Activated CD8-positive, alpha-beta memory T cell treated with anti-CD3 and anti-CD28 coated beads for 24 hours (primary cell): ENCODE data around the gene TENT4B.

Source experiments
- DNase-seq: peaks from one replicate; pipeline ENCODE4 v3.0.0-alpha.2; 2020

TENT4B gene

DNA sequence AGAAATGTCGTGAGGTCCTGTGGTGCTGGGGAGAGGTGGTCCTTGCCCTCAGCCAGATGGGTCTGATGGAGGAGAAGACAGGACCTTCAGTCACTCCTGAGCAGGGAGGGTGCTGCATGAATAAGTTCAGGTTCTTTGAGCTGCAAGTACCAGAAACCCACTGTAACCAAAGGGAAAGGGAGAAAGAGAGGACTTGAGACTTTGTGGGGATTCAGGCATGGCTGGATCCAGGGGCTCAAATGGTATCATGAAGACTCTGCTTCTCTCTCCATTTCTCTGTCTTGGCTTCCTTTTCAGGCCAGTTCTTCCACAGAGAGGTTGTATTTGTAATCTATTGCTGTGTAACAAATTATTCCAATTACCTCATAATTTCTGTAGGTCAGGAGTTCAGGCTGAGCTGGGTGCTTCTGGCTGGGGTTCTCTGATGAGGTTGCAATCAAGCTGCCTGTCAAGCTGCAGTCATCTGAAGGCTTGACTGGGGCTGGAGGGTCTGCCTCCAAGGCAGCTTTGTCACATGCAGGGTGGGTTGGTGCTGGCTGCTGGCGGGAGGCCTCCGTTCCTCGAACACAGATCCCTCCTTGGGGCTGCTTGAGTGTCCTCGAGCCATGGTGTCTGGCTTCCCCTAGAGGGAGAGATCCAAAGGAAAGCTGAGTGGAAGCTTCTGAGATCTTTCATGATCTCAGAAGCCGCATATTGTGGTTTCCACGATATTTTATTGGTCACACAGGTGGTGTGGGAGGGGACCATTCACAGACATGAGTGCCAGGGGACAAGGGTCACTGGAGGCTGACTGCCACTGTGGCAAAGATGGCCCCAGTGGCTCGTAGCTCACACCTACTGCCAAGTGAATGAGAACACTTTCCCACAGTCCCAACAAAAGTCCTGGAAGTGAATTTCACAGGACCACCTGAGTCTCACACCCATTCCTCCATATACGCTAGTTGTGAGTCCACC lies 107.4 kb downstream of the TENT4B start:
- no peak for DNase-seq

- no peak for DNase-seq
Measured at GRCh38 chr16:50261160-50261706, 108.1 kb downstream of the TENT4B start.

GRCh38 chr16:50261707-50262235 lies 108.7 kb downstream of the TENT4B start:
- DNase-seq, result no peak

DNA sequence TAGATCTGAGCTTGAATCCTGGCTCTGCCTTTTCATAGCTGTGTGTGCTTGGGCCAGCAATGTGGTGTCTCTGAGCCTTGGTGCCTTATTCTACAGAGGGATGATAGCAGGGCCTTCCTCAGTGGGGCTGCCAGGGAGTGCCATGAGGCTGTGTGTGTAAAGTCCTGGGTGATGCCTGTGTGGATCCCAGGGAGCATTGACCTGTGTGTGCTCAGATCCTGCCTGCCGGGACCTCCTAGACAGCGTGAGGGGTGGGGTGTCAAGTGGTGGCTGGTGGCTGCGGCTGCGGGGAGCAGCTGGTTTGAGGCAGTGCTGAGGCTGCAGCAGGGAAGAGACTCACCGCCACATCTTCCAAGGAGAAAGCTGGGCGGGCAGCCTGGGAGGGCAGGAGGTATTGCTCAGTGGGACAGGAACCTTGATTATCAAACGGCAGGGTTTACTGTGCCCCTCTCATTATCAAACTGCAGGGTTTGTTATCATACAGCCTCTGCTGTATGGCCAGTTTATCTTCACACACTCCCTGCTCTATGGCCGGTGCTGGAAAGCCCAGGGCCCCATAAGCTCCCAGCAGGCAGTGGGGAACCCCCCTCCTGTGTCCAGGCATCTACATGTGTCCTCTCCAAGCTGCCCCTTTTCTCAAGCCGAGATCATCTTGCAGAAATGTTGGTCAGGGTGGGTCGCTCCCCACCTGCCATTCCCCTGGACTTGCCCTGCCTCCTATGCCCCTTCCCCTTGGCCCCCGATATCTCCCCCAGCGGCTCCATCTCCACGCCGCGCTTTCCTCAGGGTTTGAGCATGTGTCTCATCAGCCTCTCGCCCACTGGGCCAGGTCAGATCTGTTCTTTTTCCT lies 110.2 kb downstream of the TENT4B start:
- no peak for DNase-seq

GRCh38 chr16:50263940-50264929 lies 111.1 kb downstream of the TENT4B start:
- DNase-seq, result no peak

GRCh38 chr16:50265260-50265659 lies 112.2 kb downstream of the TENT4B start:
- DNase-seq, result no peak

- no peak for DNase-seq
Measured at GRCh38 chr16:50265716-50266336, 112.7 kb downstream of the TENT4B start.

GRCh38 chr16:50266337-50267091 lies 113.4 kb downstream of the TENT4B start, which contains the start of gene ADCY7:
TSS of gene ADCY7 (plus strand) at chr16:50266551. CDS start at chr16:50288180, 21,629 bp downstream.
- peak; percentile 90 for DNase-seq

DNA sequence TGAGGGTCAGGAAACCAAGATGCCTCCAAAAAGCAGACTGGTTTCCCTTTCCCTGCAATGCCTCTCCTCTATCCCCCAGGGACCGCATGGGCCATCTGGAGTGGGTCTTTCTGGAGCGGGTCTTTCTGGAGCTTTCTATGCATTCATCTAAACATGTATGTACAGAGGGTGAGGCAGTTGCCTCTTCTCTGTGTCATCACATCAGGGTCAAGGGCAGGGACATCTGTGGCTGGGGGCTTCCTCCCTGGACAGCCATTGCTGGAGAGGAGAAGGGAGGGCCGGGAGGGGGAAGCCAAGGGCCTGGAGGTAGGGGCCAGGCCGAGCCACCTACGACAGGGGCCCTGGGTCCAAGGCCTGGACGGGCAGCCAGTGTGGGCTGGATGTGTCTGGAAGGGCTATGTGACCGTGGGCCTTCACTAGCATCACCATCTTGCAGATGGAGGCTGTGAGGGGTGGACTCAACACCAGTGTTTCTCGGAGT lies 114.1 kb downstream of the TENT4B start:
- peak; percentile 76 for DNase-seq

DNA sequence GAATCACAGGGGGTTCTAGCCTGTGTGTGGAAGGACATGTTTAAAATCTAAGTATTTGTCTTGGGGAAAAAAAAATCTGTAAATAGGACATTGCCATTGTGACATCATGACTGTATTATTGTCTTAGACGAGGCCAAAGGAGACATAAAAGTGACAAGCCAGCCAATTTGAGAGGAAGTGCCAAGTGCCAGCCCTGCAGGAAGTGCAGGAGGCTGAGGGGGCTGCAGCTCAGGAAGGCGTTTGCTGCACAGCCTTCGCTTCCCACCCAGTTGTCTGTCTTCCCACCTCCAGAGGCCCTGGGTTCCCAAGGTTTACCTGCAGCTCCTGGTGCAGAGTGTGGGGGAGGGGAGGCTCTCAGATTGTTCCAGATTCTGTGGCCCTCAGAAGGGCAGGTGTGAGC lies 114.5 kb downstream of the TENT4B start:
- peak; percentile 68 for DNase-seq

DNA sequence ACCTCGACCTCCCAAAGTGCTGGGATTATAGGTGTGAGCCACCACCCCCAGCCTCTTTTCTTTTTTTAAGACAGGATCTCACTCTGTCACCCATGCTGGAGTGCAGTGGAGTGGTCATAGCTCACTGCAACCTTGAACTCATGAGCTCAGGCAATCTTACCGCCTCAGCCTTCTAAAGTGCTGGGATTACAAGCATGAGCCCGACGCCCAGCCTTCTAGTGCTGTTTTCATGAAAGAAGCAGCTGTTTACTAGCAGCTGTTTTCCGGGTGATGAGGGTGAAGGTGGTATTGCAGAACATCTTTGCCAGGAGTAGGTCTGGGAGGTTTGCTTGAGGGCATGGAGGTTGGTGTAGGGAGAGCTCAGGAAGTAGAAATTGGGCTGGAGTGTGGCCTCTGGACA lies 115.2 kb downstream of the TENT4B start:
- DNase-seq, result no peak

- DNase-seq, result no peak
Measured at GRCh38 chr16:50269061-50269705, 116.1 kb downstream of the TENT4B start.

GRCh38 chr16:50269769-50270509 lies 116.8 kb downstream of the TENT4B start:
- DNase-seq, result no peak

- DNase-seq, result no peak
Measured at GRCh38 chr16:50270510-50271147, 117.5 kb downstream of the TENT4B start.

- no peak for DNase-seq
Measured at GRCh38 chr16:50271148-50272041, 118.3 kb downstream of the TENT4B start.

- DNase-seq, result no peak
Measured at GRCh38 chr16:50272111-50272571, 119.0 kb downstream of the TENT4B start.

DNA sequence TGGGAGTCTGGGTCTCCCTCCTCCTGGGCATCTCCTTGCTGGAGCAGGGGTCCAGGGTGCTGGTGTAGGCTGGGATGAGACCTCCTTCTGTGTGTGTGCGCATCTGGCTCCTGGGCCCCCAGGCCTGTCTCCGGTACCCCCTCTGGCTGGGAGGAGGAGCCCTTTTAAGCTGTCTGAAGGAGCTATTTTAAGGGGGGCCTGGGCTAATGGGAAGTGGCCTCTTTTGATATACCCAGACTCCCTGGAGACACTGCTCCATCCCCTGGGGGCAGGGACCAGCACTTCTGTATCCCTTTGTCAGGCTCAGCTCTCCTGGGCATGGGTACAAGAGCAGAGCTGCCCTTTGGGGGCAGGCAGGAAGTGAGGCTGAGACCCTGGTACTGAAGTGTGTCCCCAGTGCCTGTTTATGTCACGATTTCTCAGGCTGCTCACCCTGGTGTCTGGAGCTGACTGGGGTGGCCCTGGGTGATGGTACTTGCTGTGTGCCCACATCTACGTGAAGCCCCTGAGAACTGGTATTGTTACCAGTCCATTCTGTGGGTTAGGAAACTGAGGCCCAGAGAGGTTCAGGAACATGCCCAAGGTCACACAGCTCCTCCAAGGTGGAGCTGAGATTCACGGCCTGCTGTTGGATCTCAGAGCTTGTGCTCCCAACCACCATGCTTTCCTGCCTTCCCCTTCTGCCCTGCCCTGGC lies 119.7 kb downstream of the TENT4B start:
- DNase-seq, result no peak
